Upper lobe of left lung (tissue), 6 donors: ENCODE measurements around the gene PHTF1. TPM values are rescaled to one million over a fixed set of nuclear protein-coding genes. Genes with fewer than 3 reads are reported as not detected.

ENCODE experiments used
- ATAC-seq, 2 donors: fragments of 200-7000 bp; cut with Tn5 transposase; one replicate each; pipeline ENCODE4 v1.9.1; 2022; ENCODE audit warnings: mild to moderate bottlenecking in 2 of 2, moderate library complexity in 2 of 2; ENCODE audit not compliant: low FRiP score in 2 of 2
- DNase-seq, 2 donors: peaks; one replicate each; pipeline ENCODE4 v3.0.0-alpha.2; 2019 to 2020
- H3K27ac ChIP-seq, 4 donors: fragments of 200-600 bp; sonication (generic); one replicate each; pipeline ENCODE4 v1.5.1; 2016 to 2019
- H3K27me3 ChIP-seq, 4 donors: fragments of 200-600 bp; sonication (generic); one replicate each; pipeline ENCODE4 v1.5.1; 2017 to 2019
- H3K36me3 ChIP-seq, 4 donors: fragments of 200-600 bp; sonication (generic); one replicate each; pipeline ENCODE4 v1.5.1; 2016 to 2019
- H3K4me1 ChIP-seq, 4 donors: fragments of 200-600 bp; sonication (generic); one replicate each; pipeline ENCODE4 v1.5.1; 2018 to 2019
- H3K4me3 ChIP-seq, 4 donors: fragments of 200-600 bp; sonication (generic); one replicate each; pipeline ENCODE4 v1.5.1; 2017 to 2019; ENCODE audit warnings: mild to moderate bottlenecking in 2 of 4, moderate library complexity in 1 of 4
- H3K9me3 ChIP-seq, 4 donors: fragments of 200-600 bp; sonication (generic); one replicate each; pipeline ENCODE4 v1.5.1; 2018 to 2019
- CTCF ChIP-seq, 6 experiments: fragments of 450-650 bp in 4 of 6; fragments of 200-600 bp in 2 of 6; sonication (generic) in 2 of 6; IDR thresholded peaks; one replicate each; pipeline ENCODE4 v1.5.1; 2016 to 2019; ENCODE audit warnings: antibody characterized with exemption in 6 of 6
- EP300 ChIP-seq, 4 donors: sonication (generic); formaldehyde crosslinking; IDR thresholded peaks; one replicate each; pipeline ENCODE4 v1.5.1; 2017; ENCODE audit warnings: antibody characterized with exemption in 4 of 4, control low read depth in 2 of 4
- POLR2A ChIP-seq, 4 donors: fragments of 450-650 bp; IDR thresholded peaks; one replicate each; pipeline ENCODE4 v1.5.1; 2016 to 2017; ENCODE audit warnings: antibody characterized with exemption in 4 of 4, mild to moderate bottlenecking in 2 of 4
- POLR2AphosphoS5 ChIP-seq, 2 donors: sonication (generic); formaldehyde crosslinking; IDR thresholded peaks; one replicate each; pipeline ENCODE4 v1.5.1; 2017; ENCODE audit warnings: antibody characterized with exemption in 2 of 2
- WGBS, 2 donors: methylation state at CpG; one replicate each; pipeline ENCODE4 v1.1.5; 2017 to 2018; 5-methylcytosine and 5-hydroxymethylcytosine counted together
- total RNA-seq, 6 donors: library from RNA; depleted of rRNA in 4 of 6; stranded (reverse); fragments of >200 nt in 4 of 6; gene quantifications; one replicate each; pipeline versions ENCODE4 v1.1.0 to v1.2.1, GENCODE V29; 2016 to 2021
- donor health status: DM: no; HTN: no; CAD: no; lungs with moderate emphysema.
- donor health status: DM: no; HTN: yes; CAD: no; lungs with severe emphysema.

The PHTF1 gene
- total RNA-seq, 6 donors from 2014 or later: 14.7 to 42.3 (median 22.7) TPM

DNA sequence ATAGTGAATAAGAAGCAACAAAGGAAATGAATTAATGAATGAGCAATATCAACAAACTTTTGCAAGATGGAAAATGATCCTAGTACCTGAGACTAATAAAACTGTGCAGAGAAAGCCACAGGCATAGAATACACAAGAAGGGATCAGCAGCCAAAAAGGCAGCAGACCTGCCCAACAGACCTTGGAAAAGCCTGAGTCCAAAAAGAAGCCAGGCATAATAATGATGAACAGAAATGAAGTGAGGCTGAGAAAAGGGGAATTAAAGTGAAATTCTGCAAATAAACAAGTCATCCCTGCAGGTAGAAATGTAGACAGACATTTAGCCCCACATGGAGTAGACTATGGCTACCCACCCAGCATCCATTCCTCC, 10.3 kb upstream of the PHTF1 start:
- DNase-seq: no peak
- Histone ChIP-seq H3K27ac (no peak overlapping the region), H3K9me3 (no peaks in the 10 kb centered on the region), H3K4me3 (no peak overlapping the region), H3K4me1 (peaks cover 0 to 10% (median 5%) of the 10 kb centered on the region in 4 donors), H3K36me3 (peaks cover 8 to 47% (median 15%) of the 10 kb centered on the region in 4 donors), H3K27me3 (no peaks in the 10 kb centered on the region)
- ATAC-seq: no peak
- TF ChIP-seq POLR2AphosphoS5 (IDR thresholded peaks at IDR 0.05) (no peak), POLR2A (IDR thresholded peaks at IDR 0.05) (no peak), CTCF (IDR thresholded peaks at IDR 0.05) (no peak), EP300 (IDR thresholded peaks at IDR 0.05) (no peak)

- Histone ChIP-seq H3K9me3 (no peaks in the 10 kb centered on the region), H3K36me3 (peaks cover 8 to 44% (median 15%) of the 10 kb centered on the region in 4 donors), H3K27ac (no peak overlapping the region), H3K4me3 (no peak overlapping the region), H3K4me1 (peaks cover 0 to 10% (median 5%) of the 10 kb centered on the region in 4 donors), H3K27me3 (no peaks in the 10 kb centered on the region)
- DNase-seq (no peak), ATAC-seq (no peak)
- TF ChIP-seq CTCF (IDR thresholded peaks at IDR 0.05) (no peak), POLR2A (IDR thresholded peaks at IDR 0.05) (no peak), EP300 (IDR thresholded peaks at IDR 0.05) (no peak), POLR2AphosphoS5 (IDR thresholded peaks at IDR 0.05) (no peak)
- 44 to 86% methylated on average over 1 of the region's 1 CpG for WGBS, 2 donors
These were observed 9.8 kb upstream of the PHTF1 start for GRCh38 chr1:113768916-113769600.

GRCh38 chr1:113765306-113766230, 6.3 kb upstream of the PHTF1 start:
- no peak for DNase-seq
- 81 to 92% methylated on average over 2 of the region's 2 CpGs for WGBS, 2 donors
- no peak for TF ChIP-seq EP300 (IDR thresholded peaks at IDR 0.05)
- no peak for TF ChIP-seq POLR2AphosphoS5 (IDR thresholded peaks at IDR 0.05)
- no peak for TF ChIP-seq CTCF (IDR thresholded peaks at IDR 0.05)
- no peak for TF ChIP-seq POLR2A (IDR thresholded peaks at IDR 0.05)
- Histone ChIP-seq H3K4me3 (no peak overlapping the region), H3K27me3 (no peaks in the 10 kb centered on the region), H3K27ac (no peak overlapping the region), H3K4me1 (peaks cover 0 to 10% (median 5%) of the 10 kb centered on the region in 4 donors), H3K9me3 (no peaks in the 10 kb centered on the region), H3K36me3 (peaks cover 8 to 40% (median 15%) of the 10 kb centered on the region in 4 donors)
- ATAC-seq: no peak

DNA sequence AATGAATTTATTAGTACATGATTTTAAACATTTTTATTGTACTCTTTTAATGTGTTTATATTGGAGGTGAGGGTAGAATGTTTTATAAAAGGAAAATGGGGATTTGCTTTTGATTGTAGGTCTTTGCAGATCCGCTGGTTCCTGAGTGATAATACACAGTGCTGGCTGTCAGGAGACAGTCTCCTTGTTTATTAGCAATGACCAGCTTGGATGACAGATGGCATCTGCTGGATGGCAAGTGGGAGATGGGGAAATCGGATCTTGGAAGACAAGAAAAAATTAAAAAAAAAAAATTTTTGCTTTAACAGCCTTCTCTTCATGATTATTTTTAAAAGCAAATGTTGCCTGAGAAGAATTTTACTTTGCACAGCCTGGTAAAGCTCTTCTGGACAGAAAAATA, 4.4 kb upstream of the PHTF1 start:
- Histone ChIP-seq H3K4me1 (no peaks in the 10 kb centered on the region), H3K27ac (no peak overlapping the region), H3K4me3 (no peak overlapping the region), H3K36me3 (peaks cover 8 to 40% (median 15%) of the 10 kb centered on the region in 4 donors), H3K9me3 (no peaks in the 10 kb centered on the region), H3K27me3 (no peaks in the 10 kb centered on the region)
- no peak for TF ChIP-seq EP300 (IDR thresholded peaks at IDR 0.05)
- TF ChIP-seq POLR2AphosphoS5 (IDR thresholded peaks at IDR 0.05): no peak
- no peak for TF ChIP-seq POLR2A (IDR thresholded peaks at IDR 0.05)
- no peak for TF ChIP-seq CTCF (IDR thresholded peaks at IDR 0.05)
- DNase-seq (no peak), ATAC-seq (no peak)
- 88 to 99% methylated on average over 2 of the region's 2 CpGs for WGBS, 2 donors
